Panc1 (cell line): ENCODE data around the gene TNRC6A. TPM values are rescaled to one million over a fixed set of nuclear protein-coding genes. Genes with fewer than 3 reads are reported as not detected.

Experiments used
- ATAC-seq: fragments of 200-7000 bp; cut with Tn5 transposase; 2 replicates; pipeline ENCODE4 v1.9.1; 2020; ENCODE audit warnings: mild to moderate bottlenecking, moderate library complexity
- BruUV-seq: library from RNA; stranded (reverse); fragments of 400-500 nt; replicated peaks from 2 replicates; lab custom pipeline; 2021; lab: Mats Ljungman, UMichigan
- CTCF ChIA-PET: fragments of 300-600 bp; sonication (Branson Sonifier 250); formaldehyde crosslinking; loops from one replicate; lab custom pipeline; 2022; ENCODE audit warnings: antibody characterized with exemption; lab: Charles Lee
- POLR2A ChIA-PET: fragments of 300-600 bp; sonication (Branson Sonifier 250); formaldehyde crosslinking; loops from one replicate; lab custom pipeline; 2022; ENCODE audit warnings: antibody characterized with exemption; lab: Charles Lee
- DNase-seq: peaks from one replicate; pipeline ENCODE4 v3.0.0-alpha.2; 2010; ENCODE audit warnings: low read depth, low spot score
- H3K27ac ChIP-seq: 2 replicates; pipeline ENCODE4 v1.5.1; 2011; ENCODE audit warnings: mild to moderate bottlenecking, low read length, inconsistent platforms
- H3K27me3 ChIP-seq: fragments of 200-500 bp; sonication (Bioruptor generic); 2 replicates; pipeline ENCODE4 v1.6.0; 2014; ENCODE audit warnings: low read length, inconsistent platforms; ENCODE audit not compliant: control insufficient read depth, insufficient read depth
- H3K36me3 ChIP-seq: fragments of 200-500 bp; sonication (Bioruptor generic); 2 replicates; pipeline ENCODE4 v1.5.1; 2014; ENCODE audit warnings: inconsistent platforms, mild to moderate bottlenecking, low read length, moderate library complexity; ENCODE audit not compliant: control insufficient read depth, insufficient read depth
- H3K4me1 ChIP-seq: 2 replicates; pipeline ENCODE4 v1.5.1; 2011; ENCODE audit warnings: inconsistent platforms, mild to moderate bottlenecking, low read length, moderate library complexity; ENCODE audit not compliant: control insufficient read depth, insufficient read depth
- H3K4me3 ChIP-seq, 2 experiments: 2 replicates each; pipeline ENCODE4 v1.5.1; 2011 to 2012; ENCODE audit warnings: low read depth in 2 of 2, low read length in 2 of 2, mild to moderate bottlenecking in 2 of 2, inconsistent platforms in 1 of 2, moderate library complexity in 1 of 2
- H3K9me3 ChIP-seq: fragments of 200-500 bp; sonication (Bioruptor generic); 2 replicates; pipeline ENCODE4 v1.5.1; 2014; ENCODE audit warnings: low read depth, mild to moderate bottlenecking, inconsistent platforms, low read length, moderate library complexity; ENCODE audit not compliant: control insufficient read depth, insufficient read depth
- POLR2AphosphoS5 ChIP-seq: IDR thresholded peaks from 2 replicates; pipeline ENCODE4 v1.6.1; 2012; ENCODE audit warnings: mild to moderate bottlenecking, low read depth, low read length, moderate library complexity
- SIN3A ChIP-seq: IDR thresholded peaks from 2 replicates; pipeline ENCODE4 v1.6.1; 2012; ENCODE audit warnings: low read depth, mild to moderate bottlenecking, low read length, moderate library complexity, borderline replicate concordance; ENCODE audit not compliant: insufficient read depth
- TCF7L2 ChIP-seq: IDR thresholded peaks from 2 replicates; pipeline ENCODE4 v1.6.1; 2011; ENCODE audit warnings: mild to moderate bottlenecking, low read depth, low read length, inconsistent platforms
- in situ Hi-C: cut with HindIII; loops from 2 replicates; pipeline ENCODE4 v1.10.0; 2016; ENCODE audit warnings: low sequenced_read_pairs, low pct_unique_long_range_greater_than_20kb
- intact Hi-C: fragments of 100-400 bp; cut with micrococcal nuclease; formaldehyde crosslinking; loops from one replicate; pipeline ENCODE4 v1.10.0; 2022; ENCODE audit not compliant: unreplicated experiment
- total RNA-seq: library from RNA; stranded (reverse); gene quantifications from one replicate; pipeline ENCODE4 v1.2.1, GENCODE V29; 2021; ENCODE audit not compliant: unreplicated experiment
- TF ChIP-seq, protein P1 (sequence below), 2 experiments: IDR thresholded peaks; 2 replicates each; pipeline ENCODE4 v1.6.1; 2011 to 2012; ENCODE audit warnings: low read depth in 2 of 2, control low read depth in 1 of 2, low read length in 1 of 2, mild to moderate bottlenecking in 1 of 2, moderate library complexity in 1 of 2; ENCODE audit not compliant: insufficient read depth in 1 of 2
- TF ChIP-seq, protein P2 (sequence below): fragments of 450-650 bp; IDR thresholded peaks from 2 replicates; pipeline ENCODE4 v1.5.1; 2017; ENCODE audit warnings: mild to moderate bottlenecking

The TNRC6A gene
- total RNA-seq, 1 experiment from 2014 or later = 53.6 TPM

GRCh38 chr16:24826096-24826690 is 96.7 kb downstream of the TNRC6A start:
- POLR2A ChIA-PET = no interaction called here
- CTCF ChIA-PET = no interaction called here
- Histone ChIP-seq H3K27me3 (no peaks in the 10 kb centered on the region), H3K27ac (no peak overlapping the region), H3K36me3 (peaks cover 24% of the 10 kb centered on the region), H3K4me1 (no peaks in the 10 kb centered on the region), H3K4me3 (no peak overlapping the region), H3K9me3 (no peaks in the 10 kb centered on the region)
- TF ChIP-seq TCF7L2 (no peak), SIN3A (no peak), POLR2AphosphoS5 (no peak)
- TF ChIP-seq, protein P1, sequence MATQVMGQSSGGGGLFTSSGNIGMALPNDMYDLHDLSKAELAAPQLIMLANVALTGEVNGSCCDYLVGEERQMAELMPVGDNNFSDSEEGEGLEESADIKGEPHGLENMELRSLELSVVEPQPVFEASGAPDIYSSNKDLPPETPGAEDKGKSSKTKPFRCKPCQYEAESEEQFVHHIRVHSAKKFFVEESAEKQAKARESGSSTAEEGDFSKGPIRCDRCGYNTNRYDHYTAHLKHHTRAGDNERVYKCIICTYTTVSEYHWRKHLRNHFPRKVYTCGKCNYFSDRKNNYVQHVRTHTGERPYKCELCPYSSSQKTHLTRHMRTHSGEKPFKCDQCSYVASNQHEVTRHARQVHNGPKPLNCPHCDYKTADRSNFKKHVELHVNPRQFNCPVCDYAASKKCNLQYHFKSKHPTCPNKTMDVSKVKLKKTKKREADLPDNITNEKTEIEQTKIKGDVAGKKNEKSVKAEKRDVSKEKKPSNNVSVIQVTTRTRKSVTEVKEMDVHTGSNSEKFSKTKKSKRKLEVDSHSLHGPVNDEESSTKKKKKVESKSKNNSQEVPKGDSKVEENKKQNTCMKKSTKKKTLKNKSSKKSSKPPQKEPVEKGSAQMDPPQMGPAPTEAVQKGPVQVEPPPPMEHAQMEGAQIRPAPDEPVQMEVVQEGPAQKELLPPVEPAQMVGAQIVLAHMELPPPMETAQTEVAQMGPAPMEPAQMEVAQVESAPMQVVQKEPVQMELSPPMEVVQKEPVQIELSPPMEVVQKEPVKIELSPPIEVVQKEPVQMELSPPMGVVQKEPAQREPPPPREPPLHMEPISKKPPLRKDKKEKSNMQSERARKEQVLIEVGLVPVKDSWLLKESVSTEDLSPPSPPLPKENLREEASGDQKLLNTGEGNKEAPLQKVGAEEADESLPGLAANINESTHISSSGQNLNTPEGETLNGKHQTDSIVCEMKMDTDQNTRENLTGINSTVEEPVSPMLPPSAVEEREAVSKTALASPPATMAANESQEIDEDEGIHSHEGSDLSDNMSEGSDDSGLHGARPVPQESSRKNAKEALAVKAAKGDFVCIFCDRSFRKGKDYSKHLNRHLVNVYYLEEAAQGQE (IDR thresholded peaks at IDR 0.05; ENCODE audit: insufficient read depth in 1 of 2, low read depth in 2 of 2, low read length in 1 of 2) = no peak
- TF ChIP-seq, protein P2, sequence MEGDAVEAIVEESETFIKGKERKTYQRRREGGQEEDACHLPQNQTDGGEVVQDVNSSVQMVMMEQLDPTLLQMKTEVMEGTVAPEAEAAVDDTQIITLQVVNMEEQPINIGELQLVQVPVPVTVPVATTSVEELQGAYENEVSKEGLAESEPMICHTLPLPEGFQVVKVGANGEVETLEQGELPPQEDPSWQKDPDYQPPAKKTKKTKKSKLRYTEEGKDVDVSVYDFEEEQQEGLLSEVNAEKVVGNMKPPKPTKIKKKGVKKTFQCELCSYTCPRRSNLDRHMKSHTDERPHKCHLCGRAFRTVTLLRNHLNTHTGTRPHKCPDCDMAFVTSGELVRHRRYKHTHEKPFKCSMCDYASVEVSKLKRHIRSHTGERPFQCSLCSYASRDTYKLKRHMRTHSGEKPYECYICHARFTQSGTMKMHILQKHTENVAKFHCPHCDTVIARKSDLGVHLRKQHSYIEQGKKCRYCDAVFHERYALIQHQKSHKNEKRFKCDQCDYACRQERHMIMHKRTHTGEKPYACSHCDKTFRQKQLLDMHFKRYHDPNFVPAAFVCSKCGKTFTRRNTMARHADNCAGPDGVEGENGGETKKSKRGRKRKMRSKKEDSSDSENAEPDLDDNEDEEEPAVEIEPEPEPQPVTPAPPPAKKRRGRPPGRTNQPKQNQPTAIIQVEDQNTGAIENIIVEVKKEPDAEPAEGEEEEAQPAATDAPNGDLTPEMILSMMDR = no peak
- intact Hi-C loops (no loop called here), in situ Hi-C loops (no loop called here)
- no TSS peak for BruUV-seq
- DNase-seq (no peak), ATAC-seq (no peak)

GRCh38 chr16:24826817-24827566 is 97.5 kb downstream of the TNRC6A start:
- no peak overlapping the region for H3K4me3 ChIP-seq
- ATAC-seq (no peak), DNase-seq (no peak)
- peaks cover 20% of the 10 kb centered on the region for H3K36me3 ChIP-seq
- ChIA-PET CTCF (no interaction called here), POLR2A (no interaction called here)
- no peaks in the 10 kb centered on the region for H3K27me3 ChIP-seq
- BruUV-seq = no TSS peak
- intact Hi-C loops (no loop called here), in situ Hi-C loops (no loop called here)
- TF ChIP-seq SIN3A (no peak), POLR2AphosphoS5 (no peak), TCF7L2 (no peak)
- TF ChIP-seq, protein P2 = no peak
- TF ChIP-seq, protein P1 (IDR thresholded peaks at IDR 0.05; ENCODE audit: insufficient read depth in 1 of 2, low read depth in 2 of 2, low read length in 1 of 2) = no peak
- no peaks in the 10 kb centered on the region for H3K4me1 ChIP-seq
- H3K27ac ChIP-seq = no peak overlapping the region
- no peaks in the 10 kb centered on the region for H3K9me3 ChIP-seq
